H9 (cell line): ENCODE measurements around the gene TFPI. TPM values are rescaled to one million over a fixed set of nuclear protein-coding genes. Genes with fewer than 3 reads are reported as not detected.

Source experiments
- DNase-seq: peaks from one replicate; pipeline ENCODE4 v3.0.0-alpha.2; 2017
- H2AFZ ChIP-seq: one replicate; pipeline ENCODE4 v1.6.1; 2013; ENCODE audit warnings: mild to moderate bottlenecking, low read length, control low read depth, moderate library complexity
- H2AK5ac ChIP-seq: 2 replicates; pipeline ENCODE4 v1.6.1; 2013; ENCODE audit warnings: low read length, control low read depth, mixed read lengths; ENCODE audit not compliant: insufficient read length
- H2BK120ac ChIP-seq: one replicate; pipeline ENCODE4 v1.6.1; 2013; ENCODE audit warnings: low read depth, mild to moderate bottlenecking, low read length, control low read depth, inconsistent platforms; ENCODE audit not compliant: poor library complexity, severe bottlenecking
- H2BK12ac ChIP-seq: 2 replicates; pipeline ENCODE4 v1.6.1; 2013; ENCODE audit warnings: low read length, control low read depth, mixed read lengths, low read depth; ENCODE audit not compliant: insufficient read length
- H2BK15ac ChIP-seq: 2 replicates; pipeline ENCODE4 v1.6.1; 2013; ENCODE audit warnings: low read depth, low read length, control low read depth
- H2BK20ac ChIP-seq: one replicate; pipeline ENCODE4 v1.6.1; 2013; ENCODE audit warnings: low read depth, mild to moderate bottlenecking, low read length, control low read depth, inconsistent platforms; ENCODE audit not compliant: poor library complexity, severe bottlenecking
- H2BK5ac ChIP-seq: 2 replicates; pipeline ENCODE4 v1.6.1; 2013; ENCODE audit warnings: low read length, control low read depth, mixed read lengths; ENCODE audit not compliant: insufficient read length
- H3K14ac ChIP-seq: 2 replicates; pipeline ENCODE4 v1.6.1; 2013; ENCODE audit warnings: low read length, control low read depth; ENCODE audit not compliant: insufficient read depth
- H3K18ac ChIP-seq: 2 replicates; pipeline ENCODE4 v1.6.1; 2013; ENCODE audit warnings: low read depth, mild to moderate bottlenecking, mixed read lengths, low read length, control low read depth; ENCODE audit not compliant: insufficient read length
- H3K23ac ChIP-seq: 2 replicates; pipeline ENCODE4 v1.6.1; 2013; ENCODE audit warnings: low read length, control low read depth, mixed read lengths, low read depth; ENCODE audit not compliant: insufficient read length
- H3K23me2 ChIP-seq: 2 replicates; pipeline ENCODE4 v1.6.1; 2013; ENCODE audit warnings: low read depth, mild to moderate bottlenecking, mixed read lengths, low read length, control low read depth; ENCODE audit not compliant: insufficient read length, poor library complexity, severe bottlenecking
- H3K27ac ChIP-seq: 2 replicates; pipeline ENCODE4 v1.5.1; 2013; ENCODE audit warnings: low read length, control low read depth, mixed read lengths, low read depth; ENCODE audit not compliant: insufficient read length
- H3K27me3 ChIP-seq: 2 replicates; pipeline ENCODE4 v1.6.1; 2013; ENCODE audit warnings: low read length, control low read depth, inconsistent platforms; ENCODE audit not compliant: insufficient read depth
- H3K4ac ChIP-seq: 2 replicates; pipeline ENCODE4 v1.6.1; 2013; ENCODE audit warnings: low read depth, mild to moderate bottlenecking, control low read depth, inconsistent platforms, low read length, moderate library complexity
- H3K4me1 ChIP-seq: 2 replicates; pipeline ENCODE4 v1.6.1; 2013; ENCODE audit warnings: low read length, control low read depth, inconsistent platforms; ENCODE audit not compliant: insufficient read depth
- H3K4me2 ChIP-seq: 2 replicates; pipeline ENCODE4 v1.6.1; 2013; ENCODE audit warnings: low read length, control low read depth, mixed read lengths; ENCODE audit not compliant: insufficient read length, insufficient read depth
- H3K56ac ChIP-seq: 2 replicates; pipeline ENCODE4 v1.6.1; 2013; ENCODE audit warnings: low read depth, mild to moderate bottlenecking, mixed read lengths, low read length, control low read depth; ENCODE audit not compliant: insufficient read length
- H3K79me1 ChIP-seq: 2 replicates; pipeline ENCODE4 v1.6.1; 2013; ENCODE audit warnings: low read depth, mild to moderate bottlenecking, moderate library complexity, low read length, control low read depth, inconsistent platforms; ENCODE audit not compliant: insufficient read depth, poor library complexity, severe bottlenecking
- H3K79me2 ChIP-seq: 2 replicates; pipeline ENCODE4 v1.6.1; 2013; ENCODE audit warnings: low read length, control low read depth, inconsistent platforms; ENCODE audit not compliant: insufficient read depth
- H3K9ac ChIP-seq: 2 replicates; pipeline ENCODE4 v1.6.1; 2013; ENCODE audit warnings: low read length, control low read depth, mixed read lengths; ENCODE audit not compliant: insufficient read length; ENCODE audit errors: extremely low read depth
- H3K9me3 ChIP-seq: one replicate; pipeline ENCODE4 v1.6.1; 2013; ENCODE audit warnings: low read depth, low read length, inconsistent platforms; ENCODE audit not compliant: control insufficient read depth
- H3T11ph ChIP-seq: one replicate; pipeline ENCODE4 v1.6.1; 2013; ENCODE audit warnings: mild to moderate bottlenecking, low read length, control low read depth, inconsistent platforms
- H4K20me1 ChIP-seq: one replicate; pipeline ENCODE4 v1.6.1; 2013; ENCODE audit not compliant: control insufficient read depth, insufficient read length, insufficient read depth
- H4K5ac ChIP-seq: 2 replicates; pipeline ENCODE4 v1.6.1; 2013; ENCODE audit warnings: low read depth, mild to moderate bottlenecking, mixed read lengths, low read length, control low read depth; ENCODE audit not compliant: insufficient read length
- H4K8ac ChIP-seq: replicated peaks from 2 replicates; pipeline ENCODE4 v1.6.1; 2013; ENCODE audit warnings: low read length, control low read depth, mixed read lengths, low read depth; ENCODE audit not compliant: insufficient read length
- H4K91ac ChIP-seq: 2 replicates; pipeline ENCODE4 v1.6.1; 2013; ENCODE audit warnings: low read depth, mild to moderate bottlenecking, moderate library complexity, mixed read lengths, low read length, control low read depth; ENCODE audit not compliant: insufficient read length
- H3K27ac Mint-ChIP-seq, 3 experiments: 2 replicates in 2 of 3; 3 replicates in 1 of 3; pipeline ENCODE4 v1.8.0; 2020 to 2021; ENCODE audit warnings: mixed read lengths in 3 of 3, mild to moderate bottlenecking in 1 of 3, moderate library complexity in 1 of 3
- H3K27me3 Mint-ChIP-seq: 2 replicates; pipeline ENCODE4 v1.8.0; 2021; ENCODE audit warnings: low read depth, mild to moderate bottlenecking, moderate library complexity, mixed read lengths
- H3K36me3 Mint-ChIP-seq, 3 experiments: 2 replicates in 2 of 3; 3 replicates in 1 of 3; pipeline ENCODE4 v1.8.0; 2020 to 2021; ENCODE audit warnings: low read depth in 3 of 3, mixed read lengths in 3 of 3; ENCODE audit not compliant: insufficient read depth in 1 of 3
- H3K4me1 Mint-ChIP-seq, 2 experiments: 2 replicates each; pipeline ENCODE4 v1.8.0; 2020; ENCODE audit warnings: mixed read lengths in 2 of 2
- H3K4me3 Mint-ChIP-seq, 2 experiments: 2 replicates in 1 of 2; 3 replicates in 1 of 2; pipeline ENCODE4 v1.8.0; 2020 to 2021; ENCODE audit warnings: mild to moderate bottlenecking in 2 of 2, mixed read lengths in 2 of 2, moderate library complexity in 1 of 2
- H3K9me3 Mint-ChIP-seq, 2 experiments: 2 replicates in 1 of 2; 3 replicates in 1 of 2; pipeline ENCODE4 v1.8.0; 2020; ENCODE audit warnings: mild to moderate bottlenecking in 2 of 2, mixed read lengths in 2 of 2, moderate library complexity in 1 of 2
- CTCF ChIP-seq: fragments of 200-600 bp; sonication (generic); conservative IDR thresholded peaks from 3 replicates; pipeline ENCODE4 v1.8.0; 2021; ENCODE audit warnings: antibody characterized with exemption, mild to moderate bottlenecking
- WGBS: extraction: QIAGEN DNeasy Blood & Tissue Kit; methylation state at CpG from one replicate; pipeline ENCODE4 v1.1.7; 2013; ENCODE audit warnings: missing lambda C conversion rate, low lambda C conversion rate, mixed read lengths; ENCODE audit not compliant: insufficient read length; ENCODE audit errors: extremely low coverage; 5-methylcytosine and 5-hydroxymethylcytosine counted together
- total RNA-seq: library from RNA; stranded (reverse); gene quantifications from 2 replicates; pipeline ENCODE4 v1.2.1, GENCODE V29; 2021

The TFPI gene
- total RNA-seq, 1 experiment from 2014 or later = 5.8 TPM

DNA sequence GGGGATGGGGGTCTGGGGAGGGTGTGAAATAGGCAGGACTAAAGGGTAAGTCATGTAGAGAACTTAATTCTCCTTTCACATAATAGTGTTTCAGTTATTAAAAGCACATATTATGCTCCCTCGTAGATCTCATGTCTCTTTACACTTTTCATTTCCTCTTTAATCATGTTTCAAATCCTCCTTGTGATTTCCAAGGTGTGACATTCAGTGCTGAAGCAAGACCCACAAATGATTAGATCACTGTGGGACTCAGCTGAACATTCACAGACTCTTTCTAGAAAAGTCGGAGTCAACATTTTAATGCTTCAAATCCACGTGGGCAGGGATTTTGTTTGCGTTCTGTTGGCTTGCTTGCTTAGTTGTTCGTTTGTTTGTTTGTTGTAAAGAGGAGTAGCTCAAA lies 71.4 kb downstream of the TFPI start:
- Histone ChIP-seq H2BK12ac (no peak overlapping the region), H2AFZ (no peak overlapping the region), H3K23me2 (no peaks in the 10 kb centered on the region), H3K9me3 (no peaks in the 10 kb centered on the region), H2BK15ac (no peak overlapping the region), H3K4me1 (no peaks in the 10 kb centered on the region), H3K4me2 (no peak overlapping the region), H3K14ac (no peak overlapping the region), H3K79me1 (no peaks in the 10 kb centered on the region), H3K79me2 (no peaks in the 10 kb centered on the region), H2BK20ac (no peak overlapping the region), H3K27ac (no peak overlapping the region), H2BK120ac (no peak overlapping the region), H4K20me1 (no peaks in the 10 kb centered on the region), H3K4ac (no peak overlapping the region), H3K9ac (no peak overlapping the region), H3K18ac (no peak overlapping the region), H3T11ph (no peak overlapping the region), H3K56ac (no peak overlapping the region), H2AK5ac (no peak overlapping the region), H4K91ac (no peak overlapping the region), H3K23ac (no peak overlapping the region), H3K27me3 (no peaks in the 10 kb centered on the region), H4K8ac (no peak overlapping the region), H4K5ac (no peak overlapping the region), H2BK5ac (no peak overlapping the region)
- H3K27ac Mint-ChIP-seq = no peak overlapping the region
- DNase-seq = no peak
- H3K36me3 Mint-ChIP-seq = no peaks in the 10 kb centered on the region
- no CpG with 5 or more reads among the region's 5 CpGs for WGBS
- no peaks in the 10 kb centered on the region for H3K4me1 Mint-ChIP-seq
- H3K9me3 Mint-ChIP-seq = no peaks in the 10 kb centered on the region
- TF ChIP-seq CTCF = no peak
- no peak overlapping the region for H3K4me3 Mint-ChIP-seq
- H3K27me3 Mint-ChIP-seq = no peaks in the 10 kb centered on the region
